ENCODE data around the gene MARCHF7.
"Not testable (repeated sequence)": the region's sequence is repeated elsewhere in the genome, so short reads cannot be mapped to it uniquely, and the experiment has no call there.

MARCHF7 gene

DNA sequence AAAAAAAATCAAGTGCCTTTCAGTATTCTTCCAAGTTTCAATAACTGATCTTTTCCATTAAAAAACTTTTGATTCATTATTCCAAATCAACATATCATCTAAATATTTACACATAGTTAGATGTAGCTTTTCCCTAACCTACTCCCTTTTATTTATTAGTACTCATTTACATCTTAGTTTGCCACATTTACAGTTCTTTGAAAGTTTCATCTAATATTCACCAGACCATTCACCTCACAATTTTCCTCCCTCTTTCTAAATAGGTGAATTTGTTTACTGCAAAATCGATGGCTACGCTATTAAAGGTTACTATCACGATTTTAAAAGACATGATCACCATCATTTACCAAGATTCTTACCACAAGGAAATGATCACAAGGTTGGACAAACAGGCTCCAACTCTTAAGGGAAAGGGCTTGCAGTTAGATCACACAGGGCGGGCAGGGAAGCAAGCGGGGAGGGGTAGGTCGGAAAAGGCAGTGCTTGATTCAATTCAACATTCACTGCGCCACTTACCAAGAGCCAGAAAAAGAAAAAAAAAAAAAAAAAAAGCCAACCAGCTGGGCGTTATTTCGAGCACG lies 654 bp upstream of the MARCHF7 start:
- Histone ChIP-seq H3K4me3 (ENCODE audit: insufficient read length, low read depth) (peak overlapping the region; percentile 89), H3K9ac (ENCODE audit: insufficient read length, low read depth) (peak overlapping the region; percentile 71), H3K27me3 (ENCODE audit: insufficient read depth, insufficient read length) (no peaks in the 10 kb centered on the region), H3K36me3 (ENCODE audit: insufficient read depth, insufficient read length, low read length) (peaks cover 31% of the 10 kb centered on the region), H3K9me3 (ENCODE audit: insufficient read depth, low read length) (no peaks in the 10 kb centered on the region), H3K4me1 (ENCODE audit: insufficient read depth, insufficient read length) (peaks cover 2% of the 10 kb centered on the region)
- TF ChIP-seq SUZ12 (IDR thresholded peaks at IDR 0.05; ENCODE audit: extremely low read depth, insufficient read depth, insufficient read length) (no peak), ZNF274 (IDR thresholded peaks at IDR 0.05; ENCODE audit: low read depth, low read length) (no peak), YY1 (IDR thresholded peaks at IDR 0.05; ENCODE audit: insufficient read depth, insufficient read length) (no peak)
- no peak for DNase-seq (ENCODE audit: low read depth, low spot score)

- no peak for DNase-seq (ENCODE audit: low read depth, low spot score)
- Histone ChIP-seq H3K36me3 (ENCODE audit: insufficient read depth, insufficient read length, low read length) (peaks cover 44% of the 10 kb centered on the region), H3K9ac (ENCODE audit: insufficient read length, low read depth) (peak overlapping the region; percentile 98), H3K27me3 (ENCODE audit: insufficient read depth, insufficient read length) (no peaks in the 10 kb centered on the region), H3K4me3 (ENCODE audit: insufficient read length, low read depth) (peak overlapping the region; percentile 89), H3K4me1 (ENCODE audit: insufficient read depth, insufficient read length) (peaks cover 2% of the 10 kb centered on the region), H3K9me3 (ENCODE audit: insufficient read depth, low read length) (no peaks in the 10 kb centered on the region)
- TF ChIP-seq ZNF274 (IDR thresholded peaks at IDR 0.05; ENCODE audit: low read depth, low read length) (no peak), YY1 (IDR thresholded peaks at IDR 0.05; ENCODE audit: insufficient read depth, insufficient read length) (no peak), SUZ12 (IDR thresholded peaks at IDR 0.05; ENCODE audit: extremely low read depth, insufficient read depth, insufficient read length) (no peak)
Measured at GRCh38 chr2:159712929-159713420, 669 bp downstream of the MARCHF7 start.

GRCh38 chr2:159713631-159714246 lies 1.4 kb downstream of the MARCHF7 start:
- TF ChIP-seq SUZ12 (IDR thresholded peaks at IDR 0.05; ENCODE audit: extremely low read depth, insufficient read depth, insufficient read length) (no peak), ZNF274 (IDR thresholded peaks at IDR 0.05; ENCODE audit: low read depth, low read length) (no peak), YY1 (IDR thresholded peaks at IDR 0.05; ENCODE audit: insufficient read depth, insufficient read length) (no peak)
- Histone ChIP-seq H3K9me3 (ENCODE audit: insufficient read depth, low read length) (no peaks in the 10 kb centered on the region), H3K4me3 (ENCODE audit: insufficient read length, low read depth) (peak overlapping the region; percentile 89), H3K4me1 (ENCODE audit: insufficient read depth, insufficient read length) (peaks cover 2% of the 10 kb centered on the region), H3K36me3 (ENCODE audit: insufficient read depth, insufficient read length, low read length) (peaks cover 52% of the 10 kb centered on the region), H3K27me3 (ENCODE audit: insufficient read depth, insufficient read length) (no peaks in the 10 kb centered on the region), H3K9ac (ENCODE audit: insufficient read length, low read depth) (peak overlapping the region; percentile 98)
- no peak for DNase-seq (ENCODE audit: low read depth, low spot score)

- Histone ChIP-seq H3K9me3 (ENCODE audit: insufficient read depth, low read length) (no peaks in the 10 kb centered on the region), H3K9ac (ENCODE audit: insufficient read length, low read depth) (no peak overlapping the region), H3K4me3 (ENCODE audit: insufficient read length, low read depth) (no peak overlapping the region), H3K36me3 (ENCODE audit: insufficient read depth, insufficient read length, low read length) (peaks cover 59% of the 10 kb centered on the region), H3K27me3 (ENCODE audit: insufficient read depth, insufficient read length) (no peaks in the 10 kb centered on the region), H3K4me1 (ENCODE audit: insufficient read depth, insufficient read length) (peaks cover 2% of the 10 kb centered on the region)
- TF ChIP-seq SUZ12 (IDR thresholded peaks at IDR 0.05; ENCODE audit: extremely low read depth, insufficient read depth, insufficient read length), result no peak
- no peak for TF ChIP-seq YY1 (IDR thresholded peaks at IDR 0.05; ENCODE audit: insufficient read depth, insufficient read length)
- no peak for TF ChIP-seq ZNF274 (IDR thresholded peaks at IDR 0.05; ENCODE audit: low read depth, low read length)
- no peak for DNase-seq (ENCODE audit: low read depth, low spot score)
Measured at GRCh38 chr2:159714247-159714930, 2.1 kb downstream of the MARCHF7 start.

DNA sequence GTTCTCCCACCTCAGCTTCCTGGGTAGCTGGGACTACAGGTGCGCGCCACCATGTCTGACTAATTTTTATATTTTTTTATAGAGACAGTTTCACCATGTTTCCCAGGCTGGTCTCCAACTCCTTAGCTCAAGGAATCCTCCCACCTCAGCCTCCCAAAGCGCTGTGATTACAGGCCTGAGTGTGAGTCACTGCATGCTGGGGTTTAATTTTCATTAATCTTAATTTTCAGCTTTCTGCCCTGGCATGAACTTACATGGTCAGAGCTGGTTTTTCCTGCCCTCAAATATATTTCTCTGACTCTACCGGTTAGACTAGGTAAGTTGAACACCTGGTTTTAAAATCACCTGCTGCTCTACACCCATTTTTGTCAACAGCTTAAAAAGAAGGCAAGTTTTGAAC lies 3.1 kb downstream of the MARCHF7 start:
- Histone ChIP-seq H3K9ac (ENCODE audit: insufficient read length, low read depth) (no peak overlapping the region), H3K4me3 (ENCODE audit: insufficient read length, low read depth) (no peak overlapping the region), H3K36me3 (ENCODE audit: insufficient read depth, insufficient read length, low read length) (peaks cover 69% of the 10 kb centered on the region), H3K4me1 (ENCODE audit: insufficient read depth, insufficient read length) (peaks cover 2% of the 10 kb centered on the region), H3K27me3 (ENCODE audit: insufficient read depth, insufficient read length) (no peaks in the 10 kb centered on the region), H3K9me3 (ENCODE audit: insufficient read depth, low read length) (no peaks in the 10 kb centered on the region)
- TF ChIP-seq SUZ12 (IDR thresholded peaks at IDR 0.05; ENCODE audit: extremely low read depth, insufficient read depth, insufficient read length), result no peak
- TF ChIP-seq ZNF274 (IDR thresholded peaks at IDR 0.05; ENCODE audit: low read depth, low read length), result no peak
- no peak for TF ChIP-seq YY1 (IDR thresholded peaks at IDR 0.05; ENCODE audit: insufficient read depth, insufficient read length)
- DNase-seq (ENCODE audit: low read depth, low spot score), result no peak

- H3K36me3 ChIP-seq (ENCODE audit: insufficient read depth, insufficient read length, low read length), result peaks cover 79% of the 10 kb centered on the region
- DNase-seq (ENCODE audit: low read depth, low spot score); H3K9me3 ChIP-seq (ENCODE audit: insufficient read depth, low read length); H3K4me1 ChIP-seq (ENCODE audit: insufficient read depth, insufficient read length); H3K4me3 ChIP-seq (ENCODE audit: insufficient read length, low read depth); H3K9ac ChIP-seq (ENCODE audit: insufficient read length, low read depth); H3K27me3 ChIP-seq (ENCODE audit: insufficient read depth, insufficient read length): not testable (repeated sequence)
Measured at GRCh38 chr2:159716409-159716808, 4.1 kb downstream of the MARCHF7 start.

DNA sequence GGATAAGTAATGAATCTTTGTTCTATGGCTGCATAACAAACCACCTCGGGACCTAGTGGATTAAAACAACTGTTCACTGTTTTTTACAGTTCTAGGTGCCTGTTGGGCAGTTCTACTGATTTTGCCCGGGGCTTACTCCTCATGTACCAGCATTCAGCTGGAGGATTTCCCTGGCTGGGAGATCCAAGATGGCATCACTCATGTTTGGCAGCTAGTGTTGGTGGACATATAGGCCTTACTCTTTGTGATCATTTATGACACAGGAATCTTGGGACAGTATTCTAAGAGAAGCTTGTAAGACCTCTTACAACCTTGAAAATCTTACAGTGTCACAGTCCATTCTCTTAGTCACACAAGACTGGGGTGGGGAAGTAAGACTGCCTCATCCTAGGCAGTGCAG lies 4.6 kb downstream of the MARCHF7 start:
- Histone ChIP-seq H3K27me3 (ENCODE audit: insufficient read depth, insufficient read length) (no peaks in the 10 kb centered on the region), H3K4me3 (ENCODE audit: insufficient read length, low read depth) (no peak overlapping the region), H3K4me1 (ENCODE audit: insufficient read depth, insufficient read length) (peaks cover 2% of the 10 kb centered on the region), H3K9me3 (ENCODE audit: insufficient read depth, low read length) (no peaks in the 10 kb centered on the region), H3K36me3 (ENCODE audit: insufficient read depth, insufficient read length, low read length) (peaks cover 82% of the 10 kb centered on the region), H3K9ac (ENCODE audit: insufficient read length, low read depth) (no peak overlapping the region)
- no peak for TF ChIP-seq YY1 (IDR thresholded peaks at IDR 0.05; ENCODE audit: insufficient read depth, insufficient read length)
- no peak for TF ChIP-seq SUZ12 (IDR thresholded peaks at IDR 0.05; ENCODE audit: extremely low read depth, insufficient read depth, insufficient read length)
- TF ChIP-seq ZNF274 (IDR thresholded peaks at IDR 0.05; ENCODE audit: low read depth, low read length), result no peak
- DNase-seq (ENCODE audit: low read depth, low spot score), result no peak
